GM20000 (cell line): Measurements from ENCODE around the gene GET3.
"Not testable (repeated sequence)": the region's sequence is repeated elsewhere in the genome, so short reads cannot be mapped to it uniquely, and the experiment has no call there.

ENCODE experiments used
- DNase-seq: peaks from one replicate; pipeline ENCODE4 v3.0.0; 2012; ENCODE audit warnings: low spot score
- TF ChIP-seq, protein P1 (sequence below): IDR thresholded peaks from 2 replicates; pipeline ENCODE4 v1.5.1; 2012; ENCODE audit warnings: mild to moderate bottlenecking, control low read depth; ENCODE audit errors: extremely low read depth, missing control alignments

Gene GET3

DNA sequence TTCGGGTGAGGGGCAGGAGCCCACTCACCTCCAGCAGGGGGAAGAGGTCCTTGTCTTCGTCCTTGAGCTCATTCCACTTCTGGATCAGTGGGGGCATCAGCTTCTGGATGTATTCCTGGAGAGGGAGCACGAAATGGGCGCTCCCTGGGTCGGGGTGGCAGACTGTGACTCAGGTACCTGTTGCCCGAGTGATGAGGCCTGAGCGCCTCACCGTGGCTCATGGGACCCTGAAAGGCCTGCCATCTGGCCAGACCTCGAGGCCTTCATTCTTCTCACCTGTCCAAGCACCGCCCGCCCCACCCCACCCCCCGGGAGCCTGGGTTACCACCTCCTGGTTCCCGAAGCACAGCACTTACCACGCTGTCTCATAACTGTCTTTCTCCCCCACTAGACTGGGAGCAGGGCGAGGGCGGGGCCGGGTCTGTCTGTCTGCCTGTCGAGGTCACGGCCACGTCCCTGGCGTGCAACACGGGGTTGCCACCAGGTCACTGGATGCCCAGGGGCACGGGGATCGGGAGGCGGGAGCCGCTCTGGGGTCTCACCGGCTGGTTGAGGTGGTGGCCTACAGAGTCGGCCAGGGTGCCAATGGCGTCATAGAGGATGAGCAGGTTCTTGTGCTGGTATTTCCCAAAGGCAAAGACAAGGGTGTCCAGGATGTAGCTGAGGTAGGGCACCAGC lies 31.5 kb upstream of the GET3 start:
- no peak for DNase-seq
- TF ChIP-seq, protein P1, sequence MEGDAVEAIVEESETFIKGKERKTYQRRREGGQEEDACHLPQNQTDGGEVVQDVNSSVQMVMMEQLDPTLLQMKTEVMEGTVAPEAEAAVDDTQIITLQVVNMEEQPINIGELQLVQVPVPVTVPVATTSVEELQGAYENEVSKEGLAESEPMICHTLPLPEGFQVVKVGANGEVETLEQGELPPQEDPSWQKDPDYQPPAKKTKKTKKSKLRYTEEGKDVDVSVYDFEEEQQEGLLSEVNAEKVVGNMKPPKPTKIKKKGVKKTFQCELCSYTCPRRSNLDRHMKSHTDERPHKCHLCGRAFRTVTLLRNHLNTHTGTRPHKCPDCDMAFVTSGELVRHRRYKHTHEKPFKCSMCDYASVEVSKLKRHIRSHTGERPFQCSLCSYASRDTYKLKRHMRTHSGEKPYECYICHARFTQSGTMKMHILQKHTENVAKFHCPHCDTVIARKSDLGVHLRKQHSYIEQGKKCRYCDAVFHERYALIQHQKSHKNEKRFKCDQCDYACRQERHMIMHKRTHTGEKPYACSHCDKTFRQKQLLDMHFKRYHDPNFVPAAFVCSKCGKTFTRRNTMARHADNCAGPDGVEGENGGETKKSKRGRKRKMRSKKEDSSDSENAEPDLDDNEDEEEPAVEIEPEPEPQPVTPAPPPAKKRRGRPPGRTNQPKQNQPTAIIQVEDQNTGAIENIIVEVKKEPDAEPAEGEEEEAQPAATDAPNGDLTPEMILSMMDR, result no peak

DNA sequence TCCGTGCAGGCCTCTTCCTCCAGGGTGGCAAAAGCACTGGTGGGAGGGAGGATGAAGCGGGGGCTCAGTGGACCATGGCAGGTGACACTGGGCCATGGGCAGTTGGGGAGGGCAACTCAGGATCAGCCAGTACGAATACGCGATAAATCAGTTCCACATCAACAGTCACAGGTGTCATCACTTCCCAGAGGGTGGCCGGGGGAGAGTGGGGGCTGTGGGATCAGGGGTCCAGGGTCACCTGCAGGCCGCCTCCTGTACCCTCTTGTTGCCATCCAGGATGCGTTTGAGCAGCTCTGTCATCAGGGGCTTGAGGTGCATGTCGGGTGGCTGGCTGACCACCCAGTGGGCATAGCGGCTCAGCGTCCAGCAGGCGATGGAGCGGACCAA lies 31.0 kb upstream of the GET3 start:
- TF ChIP-seq, protein P1, result no peak
- no peak for DNase-seq

DNA sequence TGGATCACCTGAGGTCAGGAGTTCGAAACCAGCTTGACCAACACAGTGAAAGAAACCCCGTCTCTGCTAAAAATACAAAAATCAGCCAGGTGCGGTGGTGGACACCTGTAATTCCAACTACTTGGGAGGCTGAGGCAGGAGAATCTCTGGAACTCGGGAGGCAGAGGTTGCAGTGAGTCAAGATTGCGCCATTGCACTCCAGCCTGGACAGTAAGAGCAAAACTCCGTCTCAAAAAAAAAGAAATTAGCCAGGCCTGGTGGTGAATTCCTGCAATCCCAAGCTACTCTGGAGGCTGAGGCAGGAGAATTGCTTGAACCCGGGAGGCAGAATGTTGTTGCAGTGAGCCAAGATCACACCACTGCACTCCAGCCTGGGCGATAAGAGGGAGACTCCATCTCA lies 28.7 kb upstream of the GET3 start:
- DNase-seq, result no peak
- TF ChIP-seq, protein P1, result no peak

DNA sequence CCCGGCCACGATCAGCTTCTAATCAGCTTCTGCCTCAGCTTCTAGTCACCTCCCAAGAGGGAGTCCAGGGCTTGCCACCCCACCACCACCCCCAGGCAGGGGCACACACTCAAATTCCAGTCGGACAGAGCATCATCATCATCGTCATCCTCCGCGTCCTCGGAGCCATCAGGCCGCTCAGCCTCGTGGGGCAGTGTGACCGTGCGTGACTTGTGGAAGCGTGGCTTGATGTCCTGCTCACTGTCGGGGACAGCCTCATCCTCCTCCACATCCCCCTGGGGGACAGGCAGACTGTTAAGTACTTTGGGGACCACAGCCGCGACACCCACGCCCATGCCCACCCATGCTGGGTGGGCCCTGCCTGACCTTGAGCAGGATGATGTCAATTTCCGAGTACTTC lies 26.1 kb upstream of the GET3 start:
- TF ChIP-seq, protein P1, result no peak
- DNase-seq, result no peak

DNA sequence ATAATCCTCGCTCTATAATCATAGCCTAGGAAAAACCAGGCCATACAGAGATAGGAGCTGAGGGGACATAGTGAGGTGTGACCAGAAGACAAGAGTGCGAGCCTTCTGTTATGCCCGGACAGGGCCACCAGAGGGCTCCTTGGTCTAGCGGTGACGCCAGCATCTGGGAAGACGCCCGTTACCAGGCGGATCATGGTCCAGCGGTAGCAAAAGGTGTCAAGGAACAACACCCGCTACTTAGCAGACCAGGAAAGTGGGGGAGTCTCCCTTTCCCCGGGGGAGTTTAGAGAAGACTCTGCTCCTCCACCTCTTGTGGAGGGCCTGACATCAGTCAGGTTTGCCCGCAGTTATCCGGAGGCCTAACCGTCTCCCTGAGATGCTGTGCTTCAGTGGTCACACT lies 25.2 kb upstream of the GET3 start:
- not testable (repeated sequence) for DNase-seq

DNA sequence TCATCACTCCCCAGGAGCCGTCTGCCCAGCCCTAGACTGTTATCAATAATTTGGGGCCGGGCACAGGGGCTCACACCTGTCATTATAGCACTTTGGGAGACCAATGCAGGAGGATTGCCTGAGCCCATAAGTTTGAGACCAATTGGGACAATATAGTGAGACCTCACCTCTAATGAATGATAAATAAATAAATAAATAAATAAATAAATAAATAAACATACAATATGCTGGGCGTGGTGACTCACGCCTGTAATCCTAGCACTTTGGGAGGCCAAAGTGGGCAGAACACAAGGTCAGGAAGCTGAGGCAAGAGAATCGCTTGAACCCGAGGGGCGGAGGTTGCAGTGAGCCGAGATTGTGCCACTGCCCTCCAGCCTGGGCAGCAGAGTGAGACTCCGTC lies 24.0 kb upstream of the GET3 start:
- DNase-seq, result not testable (repeated sequence)

DNA sequence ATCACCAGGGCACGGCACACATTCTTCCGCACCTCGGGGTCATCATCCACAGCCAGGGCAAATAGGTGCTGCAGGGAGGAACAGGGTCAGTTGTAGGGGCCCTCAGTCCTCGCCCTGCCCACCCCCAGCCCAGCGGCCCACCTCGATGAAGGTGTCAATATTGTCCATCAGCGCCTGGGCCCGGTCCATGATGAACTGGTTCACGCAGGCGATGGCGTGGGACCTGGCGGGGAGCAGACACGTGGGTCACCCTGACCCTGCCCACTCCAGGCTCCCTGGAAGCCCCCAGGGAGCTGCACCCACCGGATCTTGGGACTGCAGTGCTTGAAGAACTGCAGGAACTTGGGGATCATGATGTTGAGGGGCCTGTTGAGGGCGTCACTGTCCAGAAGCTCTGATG lies 22.2 kb upstream of the GET3 start:
- no peak for DNase-seq
- TF ChIP-seq, protein P1, result no peak

DNA sequence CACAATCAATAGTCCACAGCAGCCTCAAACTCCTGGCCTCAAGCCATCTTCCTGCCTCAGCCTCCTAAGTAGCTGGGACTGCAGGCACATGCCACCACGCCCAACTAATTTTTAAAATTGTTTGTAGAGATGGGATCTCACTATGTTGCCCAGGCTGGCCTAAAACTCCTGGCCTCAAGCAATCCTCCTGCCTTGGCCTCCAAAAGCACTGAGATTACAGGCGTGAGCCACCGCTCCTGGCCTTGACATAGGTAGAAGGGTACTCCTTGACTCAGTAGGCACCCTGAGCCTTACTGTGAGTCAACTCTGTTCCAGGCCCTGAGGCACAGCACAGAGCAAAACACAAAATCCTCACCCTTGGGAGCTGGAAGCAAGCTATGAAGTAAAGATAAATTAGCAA lies 21.4 kb upstream of the GET3 start:
- TF ChIP-seq, protein P1, result no peak
- DNase-seq, result no peak
